Left lung (tissue), 10 donors: ENCODE measurements around the gene CD37. TPM values are rescaled to one million over a fixed set of nuclear protein-coding genes. Genes with fewer than 3 reads are reported as not detected.

Experiments used
- ATAC-seq: fragments of 200-7000 bp; cut with Tn5 transposase; one replicate; pipeline ENCODE4 v1.9.1; 2020; ENCODE audit warnings: moderate library complexity
- DNase-seq, 4 donors: peaks; one replicate each; pipeline ENCODE4 v3.0.0-alpha.2; 2013 to 2020
- H3K27ac ChIP-seq, 2 donors: fragments of 200-600 bp; sonication (generic) in 1 of 2; one replicate each; pipeline versions ENCODE4 v1.5.0 to v1.8.0; 2020 to 2021
- H3K27me3 ChIP-seq, 2 donors: fragments of 200-600 bp; sonication (generic) in 1 of 2; one replicate each; pipeline versions ENCODE4 v1.5.0 to v1.8.0; 2020 to 2021
- H3K36me3 ChIP-seq, 2 donors: fragments of 200-600 bp; sonication (generic) in 1 of 2; one replicate each; pipeline versions ENCODE4 v1.5.0 to v1.8.0; 2020 to 2021
- H3K4me1 ChIP-seq, 2 donors: fragments of 200-600 bp; one replicate each; pipeline ENCODE4 v1.8.0; 2021
- H3K4me3 ChIP-seq, 2 donors: fragments of 200-600 bp; sonication (generic) in 1 of 2; one replicate each; pipeline versions ENCODE4 v1.5.0 to v1.8.0; 2020 to 2021; ENCODE audit warnings: mild to moderate bottlenecking in 1 of 2
- H3K9me3 ChIP-seq, 2 donors: fragments of 200-600 bp; sonication (generic) in 1 of 2; one replicate each; pipeline versions ENCODE4 v1.5.0 to v1.8.0; 2020 to 2021
- CTCF ChIP-seq, 2 donors: fragments of 200-600 bp; sonication (generic) in 1 of 2; IDR thresholded peaks; one replicate each; pipeline versions ENCODE4 v1.5.0 to v1.8.0; 2021; ENCODE audit warnings: antibody characterized with exemption in 2 of 2
- intact Hi-C, 2 donors: fragments of 100-400 bp; cut with DNase I; formaldehyde crosslinking; loops; one replicate each; pipeline versions ENCODE4 v1.11.2 to v1.14.2; 2022
- microRNA-seq, 2 donors: library from miRNA; unstranded; fragments of <30 nt; microRNA quantifications; one replicate each; pipeline ENCODE4, GENCODE V29; 2019
- polyA plus RNA-seq, 6 donors: library from polyadenylated mRNA; unstranded; fragments of 120-200 nt; gene quantifications; one replicate each; pipeline ENCODE4 v1.2.1, GENCODE V29; 2013; ENCODE audit not compliant: insufficient read length in 6 of 6
- total RNA-seq, 2 donors: library from RNA; stranded (reverse); fragmentation: NEBNext Ultra II Directional; extraction: Animal tissue kit (Norgen Biotek cat#: 25700); gene quantifications; one replicate each; pipeline ENCODE4 v1.2.1, GENCODE V29; 2021
- donor health status: DM: no; HTN: yes; CAD: no.
- donor health status: DM: no; HTN: no; CAD: no.

The CD37 gene
- total and polyA plus RNA-seq, 8 donors: 36.5 to 83.2 (median 55.5) TPM

- ATAC-seq (no peak), DNase-seq (no peak)
- no peaks in the 10 kb centered on the region for H3K4me1 ChIP-seq
- no peak overlapping the region for H3K27ac ChIP-seq
- intact Hi-C loops: no loop called here
- no peak for TF ChIP-seq CTCF (IDR thresholded peaks at IDR 0.05)
- H3K4me3 ChIP-seq: no peak overlapping the region
- peaks cover 0 to 9% of the 10 kb centered on the region in 2 donors for H3K27me3 ChIP-seq
- peaks cover 0 to 11% of the 10 kb centered on the region in 2 donors for H3K9me3 ChIP-seq
- H3K36me3 ChIP-seq: no peaks in the 10 kb centered on the region
These were observed 47.4 kb downstream of the CD37 start for GRCh38 chr19:49382639-49383038.

GRCh38 chr19:49383599-49383998 is 48.4 kb downstream of the CD37 start:
- Histone ChIP-seq H3K27ac (no peak overlapping the region), H3K9me3 (peaks cover 0 to 11% of the 10 kb centered on the region in 2 donors), H3K27me3 (peaks cover 0 to 16% of the 10 kb centered on the region in 2 donors), H3K36me3 (no peaks in the 10 kb centered on the region), H3K4me3 (no peak overlapping the region), H3K4me1 (no peaks in the 10 kb centered on the region)
- intact Hi-C loops: no loop called here
- DNase-seq (no peak), ATAC-seq (no peak)
- TF ChIP-seq CTCF (IDR thresholded peaks at IDR 0.05): no peak

- DNase-seq (peak in 3 of 4 donors; percentile 65 to 94 (median 89)), ATAC-seq (peak; percentile 77)
- intact Hi-C loops: no loop called here
- H3K27ac ChIP-seq: no peak within 1 kb of the TSS
- H3K4me1 ChIP-seq: no peaks in the 10 kb centered on the region
- peaks cover 0 to 16% of the 10 kb centered on the region in 2 donors for H3K27me3 ChIP-seq
- peak within 1 kb of the TSS; percentile 9 to 23 for H3K4me3 ChIP-seq
- H3K9me3 ChIP-seq: peaks cover 0 to under 1% of the 10 kb centered on the region in 2 donors
- H3K36me3 ChIP-seq: no peaks in the 10 kb centered on the region
- no peak for TF ChIP-seq CTCF (IDR thresholded peaks at IDR 0.05)
These were observed 52.7 kb downstream of the CD37 start, which contains the start of gene KASH5 for GRCh38 chr19:49387936-49388372. KASH5 (plus strand) TSS chr19:49388249; CDS start chr19:49390884, 2,635 bp downstream.

- intact Hi-C loops: no loop called here
- no peak for DNase-seq
- no peak for TF ChIP-seq CTCF (IDR thresholded peaks at IDR 0.05)
These were observed 54.2 kb downstream of the CD37 start for GRCh38 chr19:49389406-49389805.

More at GRCh38 chr19:49389406-49389805, 54.2 kb downstream of the CD37 start:
- ATAC-seq: no peak
- Histone ChIP-seq H3K27ac (no peak overlapping the region), H3K4me3 (no peak overlapping the region), H3K9me3 (no peaks in the 10 kb centered on the region), H3K36me3 (no peaks in the 10 kb centered on the region), H3K27me3 (peaks cover 0 to 22% of the 10 kb centered on the region in 2 donors), H3K4me1 (no peaks in the 10 kb centered on the region)

Small RNA genes lying within 50 kb of the gene (microRNA-seq; reads per million reads assigned to microRNA genes)
- gene MIR4324: 0 reads per million in 2 donors

Other genes with a start within 250 kb of the CD37 start
- gene SNRNP70, start 250.0 kb upstream of the CD37 start, total RNA-seq: 100 to 1,000 TPM; 161 to 173 TPM
- gene SNRNP70, start 250.0 kb upstream of the CD37 start, polyA plus RNA-seq: 100 to 1,000 TPM; 270 to 371 (median 354) TPM
- 1 to 10 TPM; 6.5 to 6.9 TPM for gene LIN7B, start 221.0 kb upstream of the CD37 start, total RNA-seq
- gene LIN7B, start 221.0 kb upstream of the CD37 start, polyA plus RNA-seq: 10 to 100 TPM in 2 of 6 donors, 1 to 10 TPM in 4; 7.3 to 12.5 (median 9.2) TPM
- gene C19orf73, start 216.3 kb upstream of the CD37 start, total RNA-seq: 1 to 10 TPM; 1.7 to 2.1 TPM
- under 1 TPM in 4 of 6 donors, not detected in 2; 0.23 to 0.51 (median 0.25) TPM for gene C19orf73, start 216.3 kb upstream of the CD37 start, polyA plus RNA-seq
- 1 to 10 TPM; 6.6 to 7.5 TPM for gene PPFIA3, start 215.9 kb upstream of the CD37 start, total RNA-seq
- 1 to 10 TPM; 5.9 to 9.9 (median 7.7) TPM for gene PPFIA3, start 215.9 kb upstream of the CD37 start, polyA plus RNA-seq
- 1 to 10 TPM in 1 of 2 donors, under 1 TPM in 1; 0.26 to 1.5 TPM for gene HRC, start 180.0 kb upstream of the CD37 start, total RNA-seq
- 10 to 100 TPM in 4 of 6 donors, 1 to 10 TPM in 2; 8.4 to 16.4 (median 11.1) TPM for gene HRC, start 180.0 kb upstream of the CD37 start, polyA plus RNA-seq
- 10 to 100 TPM; 32.5 to 61.7 TPM for gene TRPM4, start 177.6 kb upstream of the CD37 start, total RNA-seq
- gene TRPM4, start 177.6 kb upstream of the CD37 start, polyA plus RNA-seq: 10 to 100 TPM; 14.3 to 39.7 (median 26.2) TPM
- gene SLC6A16, start 10.2 kb upstream of the CD37 start, total RNA-seq: 1 to 10 TPM in 1 of 2 donors, under 1 TPM in 1; 0.52 to 1.0 TPM
- gene SLC6A16, start 10.2 kb upstream of the CD37 start, polyA plus RNA-seq: 1 to 10 TPM; 2.5 to 6.2 (median 4.3) TPM
- gene TEAD2, start 27.0 kb downstream of the CD37 start, total RNA-seq: 10 to 100 TPM; 36.3 to 50.5 TPM
- 100 to 1,000 TPM; 108 to 136 (median 123) TPM for gene TEAD2, start 27.0 kb downstream of the CD37 start, polyA plus RNA-seq
- 1 to 10 TPM in 1 of 2 donors, not detected in 1; 1.0 TPM for gene DKKL1, start 28.5 kb downstream of the CD37 start, total RNA-seq
- 1 to 10 TPM; 3.4 to 5.5 (median 4.6) TPM for gene DKKL1, start 28.5 kb downstream of the CD37 start, polyA plus RNA-seq
- 1 to 10 TPM in 1 of 2 donors, under 1 TPM in 1; 0.84 to 3.6 TPM for gene KASH5, start 52.8 kb downstream of the CD37 start, total RNA-seq
- gene KASH5, start 52.8 kb downstream of the CD37 start, polyA plus RNA-seq: not detected
- gene PTH2, start 88.0 kb downstream of the CD37 start, total RNA-seq: not detected
- gene PTH2, start 88.0 kb downstream of the CD37 start, polyA plus RNA-seq: not detected
- gene GFY, start 90.0 kb downstream of the CD37 start, total RNA-seq: not detected
- not detected for gene GFY, start 90.0 kb downstream of the CD37 start, polyA plus RNA-seq
- gene SLC17A7, start 106.1 kb downstream of the CD37 start, total RNA-seq: under 1 TPM; 0.29 to 0.34 TPM
- under 1 TPM; 0.21 to 0.70 (median 0.36) TPM for gene SLC17A7, start 106.1 kb downstream of the CD37 start, polyA plus RNA-seq
- gene PIH1D1, start 116.4 kb downstream of the CD37 start, total RNA-seq: 10 to 100 TPM; 54.4 to 78.5 TPM
- gene PIH1D1, start 116.4 kb downstream of the CD37 start, polyA plus RNA-seq: 10 to 100 TPM; 73.6 to 93.2 (median 79.6) TPM
- gene ALDH16A1, start 117.8 kb downstream of the CD37 start, total RNA-seq: 10 to 100 TPM; 29.3 to 54.2 TPM
- 10 to 100 TPM; 12.6 to 18.3 (median 16.5) TPM for gene ALDH16A1, start 117.8 kb downstream of the CD37 start, polyA plus RNA-seq
- gene FLT3LG, start 138.8 kb downstream of the CD37 start, total RNA-seq: 10 to 100 TPM in 1 of 2 donors, 1 to 10 TPM in 1; 6.8 to 10.1 TPM
- 1 to 10 TPM; 6.7 to 9.7 (median 7.4) TPM for gene FLT3LG, start 138.8 kb downstream of the CD37 start, polyA plus RNA-seq
- gene RPL13A, start 152.2 kb downstream of the CD37 start, total RNA-seq: 1,000 to 10,000 TPM; 1,924 to 2,053 TPM
- gene RPL13A, start 152.2 kb downstream of the CD37 start, polyA plus RNA-seq: 1,000 to 10,000 TPM; 3,217 to 4,076 (median 3,655) TPM
- gene RPS11, start 161.0 kb downstream of the CD37 start, total RNA-seq: 1,000 to 10,000 TPM; 1,463 to 1,657 TPM
- 1,000 to 10,000 TPM; 3,128 to 3,903 (median 3,649) TPM for gene RPS11, start 161.0 kb downstream of the CD37 start, polyA plus RNA-seq
- 100 to 1,000 TPM; 283 to 288 TPM for gene FCGRT, start 177.3 kb downstream of the CD37 start, total RNA-seq
- gene FCGRT, start 177.3 kb downstream of the CD37 start, polyA plus RNA-seq: 100 to 1,000 TPM; 287 to 382 (median 307) TPM
- 10 to 100 TPM; 55.4 to 65.3 TPM for gene RCN3, start 192.6 kb downstream of the CD37 start, total RNA-seq
- gene RCN3, start 192.6 kb downstream of the CD37 start, polyA plus RNA-seq: 10 to 100 TPM; 17.1 to 42.5 (median 22.4) TPM
- 10 to 100 TPM; 40.8 to 45.0 TPM for gene NOSIP, start 245.2 kb downstream of the CD37 start, total RNA-seq
- gene NOSIP, start 245.2 kb downstream of the CD37 start, polyA plus RNA-seq: 10 to 100 TPM; 56.6 to 67.9 (median 63.6) TPM
- 10 to 100 TPM in 1 of 2 donors, 1 to 10 TPM in 1; 7.6 to 13.6 TPM for gene PRRG2, start 245.9 kb downstream of the CD37 start, total RNA-seq
- gene PRRG2, start 245.9 kb downstream of the CD37 start, polyA plus RNA-seq: 1 to 10 TPM; 3.8 to 6.8 (median 5.1) TPM